H9 (cell line): ENCODE measurements around the gene STBD1. TPM values are rescaled to one million over a fixed set of nuclear protein-coding genes. Genes with fewer than 3 reads are reported as not detected.

Experiments
- DNase-seq: peaks from one replicate; pipeline ENCODE4 v3.0.0-alpha.2; 2017
- H2AFZ ChIP-seq: one replicate; pipeline ENCODE4 v1.6.1; 2013; ENCODE audit warnings: mild to moderate bottlenecking, low read length, control low read depth, moderate library complexity
- H2AK5ac ChIP-seq: 2 replicates; pipeline ENCODE4 v1.6.1; 2013; ENCODE audit warnings: low read length, control low read depth, mixed read lengths; ENCODE audit not compliant: insufficient read length
- H2BK120ac ChIP-seq: one replicate; pipeline ENCODE4 v1.6.1; 2013; ENCODE audit warnings: low read depth, mild to moderate bottlenecking, low read length, control low read depth, inconsistent platforms; ENCODE audit not compliant: poor library complexity, severe bottlenecking
- H2BK12ac ChIP-seq: 2 replicates; pipeline ENCODE4 v1.6.1; 2013; ENCODE audit warnings: low read length, control low read depth, mixed read lengths, low read depth; ENCODE audit not compliant: insufficient read length
- H2BK15ac ChIP-seq: 2 replicates; pipeline ENCODE4 v1.6.1; 2013; ENCODE audit warnings: low read depth, low read length, control low read depth
- H2BK20ac ChIP-seq: one replicate; pipeline ENCODE4 v1.6.1; 2013; ENCODE audit warnings: low read depth, mild to moderate bottlenecking, low read length, control low read depth, inconsistent platforms; ENCODE audit not compliant: poor library complexity, severe bottlenecking
- H2BK5ac ChIP-seq: 2 replicates; pipeline ENCODE4 v1.6.1; 2013; ENCODE audit warnings: low read length, control low read depth, mixed read lengths; ENCODE audit not compliant: insufficient read length
- H3K14ac ChIP-seq: 2 replicates; pipeline ENCODE4 v1.6.1; 2013; ENCODE audit warnings: low read length, control low read depth; ENCODE audit not compliant: insufficient read depth
- H3K18ac ChIP-seq: 2 replicates; pipeline ENCODE4 v1.6.1; 2013; ENCODE audit warnings: low read depth, mild to moderate bottlenecking, mixed read lengths, low read length, control low read depth; ENCODE audit not compliant: insufficient read length
- H3K23ac ChIP-seq: 2 replicates; pipeline ENCODE4 v1.6.1; 2013; ENCODE audit warnings: low read length, control low read depth, mixed read lengths, low read depth; ENCODE audit not compliant: insufficient read length
- H3K23me2 ChIP-seq: 2 replicates; pipeline ENCODE4 v1.6.1; 2013; ENCODE audit warnings: low read depth, mild to moderate bottlenecking, mixed read lengths, low read length, control low read depth; ENCODE audit not compliant: insufficient read length, poor library complexity, severe bottlenecking
- H3K27ac ChIP-seq: 2 replicates; pipeline ENCODE4 v1.5.1; 2013; ENCODE audit warnings: low read length, control low read depth, mixed read lengths, low read depth; ENCODE audit not compliant: insufficient read length
- H3K27me3 ChIP-seq: 2 replicates; pipeline ENCODE4 v1.6.1; 2013; ENCODE audit warnings: low read length, control low read depth, inconsistent platforms; ENCODE audit not compliant: insufficient read depth
- H3K4ac ChIP-seq: 2 replicates; pipeline ENCODE4 v1.6.1; 2013; ENCODE audit warnings: low read depth, mild to moderate bottlenecking, control low read depth, inconsistent platforms, low read length, moderate library complexity
- H3K4me1 ChIP-seq: 2 replicates; pipeline ENCODE4 v1.6.1; 2013; ENCODE audit warnings: low read length, control low read depth, inconsistent platforms; ENCODE audit not compliant: insufficient read depth
- H3K4me2 ChIP-seq: 2 replicates; pipeline ENCODE4 v1.6.1; 2013; ENCODE audit warnings: low read length, control low read depth, mixed read lengths; ENCODE audit not compliant: insufficient read length, insufficient read depth
- H3K56ac ChIP-seq: 2 replicates; pipeline ENCODE4 v1.6.1; 2013; ENCODE audit warnings: low read depth, mild to moderate bottlenecking, mixed read lengths, low read length, control low read depth; ENCODE audit not compliant: insufficient read length
- H3K79me1 ChIP-seq: 2 replicates; pipeline ENCODE4 v1.6.1; 2013; ENCODE audit warnings: low read depth, mild to moderate bottlenecking, moderate library complexity, low read length, control low read depth, inconsistent platforms; ENCODE audit not compliant: insufficient read depth, poor library complexity, severe bottlenecking
- H3K79me2 ChIP-seq: 2 replicates; pipeline ENCODE4 v1.6.1; 2013; ENCODE audit warnings: low read length, control low read depth, inconsistent platforms; ENCODE audit not compliant: insufficient read depth
- H3K9ac ChIP-seq: 2 replicates; pipeline ENCODE4 v1.6.1; 2013; ENCODE audit warnings: low read length, control low read depth, mixed read lengths; ENCODE audit not compliant: insufficient read length; ENCODE audit errors: extremely low read depth
- H3K9me3 ChIP-seq: one replicate; pipeline ENCODE4 v1.6.1; 2013; ENCODE audit warnings: low read depth, low read length, inconsistent platforms; ENCODE audit not compliant: control insufficient read depth
- H3T11ph ChIP-seq: one replicate; pipeline ENCODE4 v1.6.1; 2013; ENCODE audit warnings: mild to moderate bottlenecking, low read length, control low read depth, inconsistent platforms
- H4K20me1 ChIP-seq: one replicate; pipeline ENCODE4 v1.6.1; 2013; ENCODE audit not compliant: control insufficient read depth, insufficient read length, insufficient read depth
- H4K5ac ChIP-seq: 2 replicates; pipeline ENCODE4 v1.6.1; 2013; ENCODE audit warnings: low read depth, mild to moderate bottlenecking, mixed read lengths, low read length, control low read depth; ENCODE audit not compliant: insufficient read length
- H4K8ac ChIP-seq: replicated peaks from 2 replicates; pipeline ENCODE4 v1.6.1; 2013; ENCODE audit warnings: low read length, control low read depth, mixed read lengths, low read depth; ENCODE audit not compliant: insufficient read length
- H4K91ac ChIP-seq: 2 replicates; pipeline ENCODE4 v1.6.1; 2013; ENCODE audit warnings: low read depth, mild to moderate bottlenecking, moderate library complexity, mixed read lengths, low read length, control low read depth; ENCODE audit not compliant: insufficient read length
- H3K27ac Mint-ChIP-seq, 3 experiments: 2 replicates in 2 of 3; 3 replicates in 1 of 3; pipeline ENCODE4 v1.8.0; 2020 to 2021; ENCODE audit warnings: mixed read lengths in 3 of 3, mild to moderate bottlenecking in 1 of 3, moderate library complexity in 1 of 3
- H3K27me3 Mint-ChIP-seq: 2 replicates; pipeline ENCODE4 v1.8.0; 2021; ENCODE audit warnings: low read depth, mild to moderate bottlenecking, moderate library complexity, mixed read lengths
- H3K36me3 Mint-ChIP-seq, 3 experiments: 2 replicates in 2 of 3; 3 replicates in 1 of 3; pipeline ENCODE4 v1.8.0; 2020 to 2021; ENCODE audit warnings: low read depth in 3 of 3, mixed read lengths in 3 of 3; ENCODE audit not compliant: insufficient read depth in 1 of 3
- H3K4me1 Mint-ChIP-seq, 2 experiments: 2 replicates each; pipeline ENCODE4 v1.8.0; 2020; ENCODE audit warnings: mixed read lengths in 2 of 2
- H3K4me3 Mint-ChIP-seq, 2 experiments: 2 replicates in 1 of 2; 3 replicates in 1 of 2; pipeline ENCODE4 v1.8.0; 2020 to 2021; ENCODE audit warnings: mild to moderate bottlenecking in 2 of 2, mixed read lengths in 2 of 2, moderate library complexity in 1 of 2
- H3K9me3 Mint-ChIP-seq, 2 experiments: 2 replicates in 1 of 2; 3 replicates in 1 of 2; pipeline ENCODE4 v1.8.0; 2020; ENCODE audit warnings: mild to moderate bottlenecking in 2 of 2, mixed read lengths in 2 of 2, moderate library complexity in 1 of 2
- WGBS: extraction: QIAGEN DNeasy Blood & Tissue Kit; methylation state at CpG from one replicate; pipeline ENCODE4 v1.1.7; 2013; ENCODE audit warnings: missing lambda C conversion rate, low lambda C conversion rate, mixed read lengths; ENCODE audit not compliant: insufficient read length; ENCODE audit errors: extremely low coverage; 5-methylcytosine and 5-hydroxymethylcytosine counted together
- total RNA-seq: library from RNA; stranded (reverse); gene quantifications from 2 replicates; pipeline ENCODE4 v1.2.1, GENCODE V29; 2021
- TF ChIP-seq, protein P1 (sequence below): fragments of 200-600 bp; sonication (generic); conservative IDR thresholded peaks from 3 replicates; pipeline ENCODE4 v1.8.0; 2021; ENCODE audit warnings: antibody characterized with exemption, mild to moderate bottlenecking

STBD1 gene
- total RNA-seq, 1 experiment from 2014 or later, result 1.1 TPM

DNA sequence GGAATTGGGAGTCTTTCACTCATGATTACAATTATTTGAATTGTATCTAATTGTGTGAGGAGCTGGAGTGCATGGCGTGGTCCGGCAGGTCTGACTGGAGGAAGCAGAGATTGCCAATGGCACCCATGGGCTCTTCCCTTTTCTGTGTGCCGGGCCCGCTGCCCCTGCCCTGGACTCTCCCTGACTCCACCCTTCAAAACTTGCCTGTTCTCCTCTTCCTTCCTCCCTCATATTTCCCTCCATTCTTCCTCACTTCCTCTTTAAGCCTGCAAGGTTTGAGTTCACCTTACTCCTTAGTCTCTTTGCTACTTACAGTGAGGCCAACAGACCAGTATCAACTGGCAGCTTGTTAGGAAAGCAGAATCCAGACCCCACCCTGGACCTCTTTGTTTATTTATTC is 6.5 kb upstream of the STBD1 start:
- H2AFZ ChIP-seq, result no peak overlapping the region
- no peak overlapping the region for H3T11ph ChIP-seq
- no peak for DNase-seq
- no CpG with 5 or more reads among the region's 4 CpGs for WGBS
- peaks cover 11 to 22% of the 10 kb centered on the region in 2 experiments for H3K9me3 Mint-ChIP-seq
- H3K23ac ChIP-seq, result no peak overlapping the region
- no peak overlapping the region for H2BK20ac ChIP-seq
- no peak overlapping the region for H2BK120ac ChIP-seq
- H3K4me1 Mint-ChIP-seq, result peaks cover 0 to 3% of the 10 kb centered on the region in 2 experiments; a peak in 2 of 4 replicates
- H2BK15ac ChIP-seq, result no peak overlapping the region
- no peak overlapping the region for H3K4ac ChIP-seq
- H2AK5ac ChIP-seq, result no peak overlapping the region
- TF ChIP-seq, protein P1, sequence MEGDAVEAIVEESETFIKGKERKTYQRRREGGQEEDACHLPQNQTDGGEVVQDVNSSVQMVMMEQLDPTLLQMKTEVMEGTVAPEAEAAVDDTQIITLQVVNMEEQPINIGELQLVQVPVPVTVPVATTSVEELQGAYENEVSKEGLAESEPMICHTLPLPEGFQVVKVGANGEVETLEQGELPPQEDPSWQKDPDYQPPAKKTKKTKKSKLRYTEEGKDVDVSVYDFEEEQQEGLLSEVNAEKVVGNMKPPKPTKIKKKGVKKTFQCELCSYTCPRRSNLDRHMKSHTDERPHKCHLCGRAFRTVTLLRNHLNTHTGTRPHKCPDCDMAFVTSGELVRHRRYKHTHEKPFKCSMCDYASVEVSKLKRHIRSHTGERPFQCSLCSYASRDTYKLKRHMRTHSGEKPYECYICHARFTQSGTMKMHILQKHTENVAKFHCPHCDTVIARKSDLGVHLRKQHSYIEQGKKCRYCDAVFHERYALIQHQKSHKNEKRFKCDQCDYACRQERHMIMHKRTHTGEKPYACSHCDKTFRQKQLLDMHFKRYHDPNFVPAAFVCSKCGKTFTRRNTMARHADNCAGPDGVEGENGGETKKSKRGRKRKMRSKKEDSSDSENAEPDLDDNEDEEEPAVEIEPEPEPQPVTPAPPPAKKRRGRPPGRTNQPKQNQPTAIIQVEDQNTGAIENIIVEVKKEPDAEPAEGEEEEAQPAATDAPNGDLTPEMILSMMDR, result no peak
- no peak overlapping the region for H4K91ac ChIP-seq
- no peak overlapping the region for H2BK5ac ChIP-seq
- no peak overlapping the region for H3K14ac ChIP-seq
- H3K79me1 ChIP-seq, result no peaks in the 10 kb centered on the region
- H4K20me1 ChIP-seq, result no peaks in the 10 kb centered on the region
- no peak overlapping the region; a peak in 1 of 7 replicates for H3K27ac Mint-ChIP-seq
- H3K4me2 ChIP-seq, result no peak overlapping the region
- H3K27me3 Mint-ChIP-seq, result peaks cover 10% of the 10 kb centered on the region
- H3K23me2 ChIP-seq, result no peaks in the 10 kb centered on the region
- no peak overlapping the region for H3K18ac ChIP-seq
- H4K5ac ChIP-seq, result no peak overlapping the region
- H3K9ac ChIP-seq, result no peak overlapping the region
- no peaks in the 10 kb centered on the region; the same call in 1 of the 2 replicates for H3K27me3 ChIP-seq
- no peak overlapping the region for H4K8ac ChIP-seq
- H3K4me3 Mint-ChIP-seq, result no peak overlapping the region
- H3K56ac ChIP-seq, result no peak overlapping the region
- no peaks in the 10 kb centered on the region for H3K79me2 ChIP-seq
- H3K9me3 ChIP-seq, result peaks cover 4% of the 10 kb centered on the region
- H3K36me3 Mint-ChIP-seq, result peaks cover 1 to 10% (median 4%) of the 10 kb centered on the region in 3 experiments; a peak in 5 of 7 replicates
- no peak overlapping the region for H3K27ac ChIP-seq
- H3K4me1 ChIP-seq, result no peaks in the 10 kb centered on the region
- H2BK12ac ChIP-seq, result no peak overlapping the region
